GM21390 (cell line): ENCODE results near the gene ACTG1.

ENCODE experiments used
- ATAC-seq: cut with Tn5 transposase; IDR thresholded peaks from one replicate; pipeline ENCODE4 v1.9.1; 2021; ENCODE audit not compliant: unreplicated experiment

Gene ACTG1

DNA sequence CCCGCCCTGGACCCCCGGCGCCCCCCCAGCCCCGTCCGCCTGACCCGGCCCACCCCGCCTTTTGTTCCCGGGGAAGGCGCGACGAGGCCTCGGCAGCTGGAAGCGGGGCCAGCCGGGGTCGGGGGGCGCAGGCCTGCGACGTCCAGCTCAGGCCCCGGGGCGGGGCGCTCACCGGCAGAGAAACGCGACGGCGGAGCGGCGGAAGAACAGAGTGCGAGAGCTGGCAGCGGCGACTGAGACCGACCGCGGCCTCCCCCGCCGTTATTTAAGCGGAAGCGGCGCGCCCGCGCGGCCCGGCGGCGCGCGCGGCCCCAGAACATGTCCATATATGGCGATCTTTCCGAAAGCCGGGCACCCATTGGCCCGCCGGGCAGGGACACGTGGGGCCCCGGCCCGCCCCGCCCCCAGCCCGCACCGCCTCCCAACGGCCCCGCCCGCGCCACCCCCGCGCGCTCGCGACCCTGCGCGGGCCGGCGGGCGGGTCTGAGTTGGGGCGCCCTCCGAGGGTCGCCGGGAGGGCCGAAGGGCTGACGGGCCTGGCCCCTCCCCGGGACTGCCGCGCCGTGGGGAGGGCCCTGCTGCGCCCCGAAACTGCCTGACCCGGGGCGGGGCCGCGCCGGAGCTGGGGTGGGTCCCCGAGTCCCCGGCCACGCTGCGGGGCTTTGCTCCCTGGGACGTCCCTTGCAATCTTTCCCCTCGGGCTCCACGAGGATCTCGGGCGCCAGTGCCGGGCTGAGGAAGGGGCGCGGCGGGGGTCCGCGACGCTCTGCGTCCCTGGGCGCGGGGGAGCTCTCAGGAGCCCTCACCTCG, at the start of gene ACTG1:
Gene ACTG1, minus strand, starts transcription at position 238 of the 810 bp plus-strand sequence. CDS start 445 bp downstream, outside the sequence.
- ATAC-seq: peak; percentile 36

DNA sequence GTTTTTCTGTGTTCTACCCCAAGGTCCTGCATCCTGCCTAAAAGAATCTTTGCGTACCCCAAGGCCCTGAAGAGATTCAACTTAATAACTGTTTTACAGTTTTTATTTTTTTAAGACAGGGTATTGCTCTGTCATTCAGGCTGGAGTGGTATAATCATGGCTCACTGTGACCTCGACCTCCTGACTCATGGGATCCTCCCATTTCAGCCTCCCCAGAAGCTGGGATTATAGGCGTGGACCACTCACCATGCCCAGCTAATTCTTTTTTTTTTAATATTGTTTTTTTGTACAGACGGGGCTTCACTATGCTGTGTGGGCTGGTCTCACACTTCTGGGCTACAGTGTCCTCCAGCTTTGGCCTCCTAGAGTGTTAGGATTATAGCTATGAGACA, 48.9 kb upstream of the ACTG1 start:
- ATAC-seq: no peak

DNA sequence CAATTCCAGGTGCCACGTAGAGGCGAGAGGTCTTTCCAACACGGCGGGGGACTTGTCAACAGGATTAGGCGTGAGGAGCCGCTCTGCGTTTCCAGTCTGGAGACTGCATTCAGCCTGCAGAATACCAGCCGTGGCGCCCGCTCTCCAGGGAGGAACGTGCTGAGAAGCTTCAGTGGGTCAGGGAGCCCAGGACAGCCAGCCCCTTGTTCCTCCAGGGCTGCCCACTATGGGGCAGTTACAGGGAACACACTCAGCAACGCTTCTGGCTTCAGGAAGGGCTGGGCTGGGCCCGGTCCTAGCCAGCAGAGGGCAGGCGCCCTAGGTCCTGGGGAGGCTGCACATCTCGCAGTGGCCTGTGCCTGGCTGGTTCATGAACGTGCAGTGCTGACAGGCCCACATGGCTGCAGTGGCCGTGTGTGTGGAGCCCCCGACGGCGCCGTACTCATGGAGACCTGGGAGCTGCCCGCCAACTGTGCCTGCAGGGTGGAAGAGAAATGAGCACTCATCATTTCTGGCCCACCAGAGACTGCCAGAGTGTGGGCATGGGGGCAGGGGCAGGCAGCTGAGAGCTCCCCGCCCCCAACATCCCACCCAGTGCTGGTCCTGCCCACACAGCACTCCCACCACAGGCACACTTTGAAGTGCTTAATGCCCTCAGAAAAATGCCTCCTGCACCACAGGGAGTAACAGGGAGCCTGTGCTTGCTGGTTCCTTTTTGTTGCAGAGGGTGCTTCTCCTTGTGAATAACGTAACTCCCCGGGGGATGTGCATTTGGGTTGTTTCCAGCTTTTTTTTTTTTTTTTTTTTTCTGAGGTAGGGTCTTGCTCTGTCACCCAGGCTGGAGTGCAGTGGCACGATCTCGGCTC, 46.6 kb upstream of the ACTG1 start:
- no peak for ATAC-seq

DNA sequence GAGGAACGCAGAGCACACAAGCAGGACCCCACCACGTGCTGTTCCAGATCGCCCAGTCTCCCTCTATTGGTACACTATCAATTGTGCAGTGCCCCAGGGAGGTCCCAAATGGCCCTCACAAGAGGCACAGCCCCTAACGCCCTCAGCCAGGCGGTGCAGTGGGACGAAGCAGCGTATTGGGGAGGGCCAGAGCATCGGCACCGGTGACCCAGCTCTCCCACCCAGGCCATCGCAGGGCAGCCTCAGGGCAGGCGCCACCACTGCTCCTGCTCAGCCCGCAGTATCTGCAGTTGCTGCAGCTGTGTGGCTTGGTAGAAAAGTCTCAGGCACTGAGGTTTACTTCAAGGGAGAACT, 45.5 kb upstream of the ACTG1 start:
- no peak for ATAC-seq

DNA sequence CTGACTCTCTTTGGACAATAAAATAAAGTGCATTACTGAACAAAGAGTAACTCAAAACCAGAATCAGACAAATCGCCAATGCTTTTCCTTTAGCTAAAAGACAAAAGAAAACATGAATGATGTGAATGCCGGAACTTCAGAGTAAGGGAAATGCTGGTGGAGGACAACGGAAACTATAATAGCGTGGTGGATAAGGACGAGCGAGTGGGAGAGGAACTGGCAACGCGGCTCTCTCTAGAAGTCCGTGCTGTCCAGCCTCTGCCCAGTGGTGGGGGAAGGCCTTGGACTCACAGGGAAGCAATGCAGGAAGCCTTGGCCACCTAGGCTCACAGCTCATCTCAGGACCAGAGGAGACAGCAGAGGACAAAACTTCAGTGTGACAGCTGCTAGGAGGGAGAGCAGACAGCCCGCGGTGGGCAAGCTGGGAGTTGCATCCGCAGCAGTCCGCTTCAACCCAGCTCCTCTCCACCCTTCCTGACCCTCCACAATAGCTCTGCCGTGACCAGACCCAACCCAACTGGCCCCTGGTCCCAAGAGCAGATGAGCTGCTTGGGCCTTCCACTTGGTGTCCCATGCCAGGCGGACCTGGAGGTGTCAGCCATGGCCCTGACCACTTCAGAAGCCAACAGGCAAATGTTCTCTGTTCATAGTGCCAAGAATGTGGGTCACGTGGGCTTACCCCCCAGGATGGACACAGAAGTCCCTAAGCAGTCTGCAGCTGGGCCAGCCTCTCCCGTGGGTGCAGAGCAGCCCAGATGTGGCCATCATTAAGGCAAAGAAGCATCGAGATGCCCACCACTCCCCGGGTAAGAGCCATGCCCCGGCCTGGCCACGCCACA, 44.9 kb upstream of the ACTG1 start:
- no peak for ATAC-seq

DNA sequence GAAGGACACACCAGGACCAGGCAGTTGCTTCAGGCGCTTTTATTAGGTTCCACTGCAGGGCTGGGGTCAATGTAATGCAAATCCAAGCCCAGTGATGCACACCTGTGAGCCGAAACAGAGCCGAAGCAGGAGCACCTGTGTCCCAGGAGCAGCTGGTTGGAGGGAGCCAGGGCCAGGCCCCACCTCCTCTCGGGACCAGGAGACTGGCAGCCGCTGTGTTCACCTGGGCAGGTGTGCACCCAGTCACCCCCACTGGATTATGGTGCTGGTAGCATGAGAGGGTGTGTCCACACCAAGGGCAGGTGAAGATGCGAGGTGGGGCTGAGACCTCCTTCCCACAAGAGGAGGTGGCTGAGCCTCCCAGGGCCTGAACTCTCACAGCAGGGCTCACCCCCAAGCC, 44.3 kb upstream of the ACTG1 start:
- ATAC-seq: no peak

DNA sequence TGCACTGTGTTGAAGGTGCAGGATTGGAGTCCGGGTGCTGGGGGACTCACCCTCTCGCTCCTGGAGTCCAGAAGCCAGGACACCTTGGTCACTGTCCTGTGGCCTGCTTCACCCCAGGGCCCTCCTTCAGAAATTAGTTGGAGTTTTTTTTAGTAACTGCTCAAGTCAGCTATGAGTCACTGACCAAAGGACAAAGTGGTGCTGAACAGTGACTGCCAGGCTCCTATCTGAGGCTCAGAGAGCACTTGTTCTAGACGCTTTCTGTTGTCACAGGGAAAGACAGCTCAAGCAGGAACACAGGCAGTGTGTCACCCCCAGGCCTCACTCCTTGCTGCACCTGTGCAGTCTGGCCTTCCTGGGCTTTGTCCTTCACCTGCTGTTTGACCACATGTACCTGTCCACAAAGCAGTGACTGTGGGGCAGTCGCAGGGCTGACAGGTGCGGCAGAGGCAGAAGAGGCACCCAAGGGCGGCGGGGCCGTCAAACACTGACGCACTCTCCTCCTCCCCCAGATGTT, 43.6 kb upstream of the ACTG1 start:
- no peak for ATAC-seq

DNA sequence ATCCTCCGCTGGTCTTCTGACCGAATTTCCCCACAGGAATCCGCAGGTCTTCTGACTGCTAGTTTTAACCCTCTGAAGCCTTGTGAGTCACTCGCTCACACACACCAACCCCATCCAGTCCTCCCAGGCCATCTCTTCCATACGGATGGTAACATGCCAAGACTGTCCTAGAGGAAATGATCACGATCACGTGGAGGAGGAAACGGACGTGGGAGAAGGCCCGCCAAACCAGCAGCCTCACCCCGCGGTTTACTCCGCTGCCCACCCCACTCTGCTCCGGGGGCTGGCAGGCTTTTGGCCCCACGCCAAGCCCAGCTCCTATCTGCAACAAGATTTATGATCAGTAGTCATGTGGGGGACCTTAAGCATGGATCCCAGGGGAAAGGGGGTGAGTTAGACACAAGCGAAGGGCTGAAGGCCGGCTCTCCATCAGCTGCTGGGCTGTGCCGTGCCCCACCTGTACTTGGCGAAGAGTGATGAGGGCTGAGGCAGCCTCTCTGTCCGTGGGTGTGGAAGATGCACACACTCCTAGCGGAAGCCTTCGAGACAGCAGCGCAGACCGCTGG, 41.1 kb upstream of the ACTG1 start:
- no peak for ATAC-seq

DNA sequence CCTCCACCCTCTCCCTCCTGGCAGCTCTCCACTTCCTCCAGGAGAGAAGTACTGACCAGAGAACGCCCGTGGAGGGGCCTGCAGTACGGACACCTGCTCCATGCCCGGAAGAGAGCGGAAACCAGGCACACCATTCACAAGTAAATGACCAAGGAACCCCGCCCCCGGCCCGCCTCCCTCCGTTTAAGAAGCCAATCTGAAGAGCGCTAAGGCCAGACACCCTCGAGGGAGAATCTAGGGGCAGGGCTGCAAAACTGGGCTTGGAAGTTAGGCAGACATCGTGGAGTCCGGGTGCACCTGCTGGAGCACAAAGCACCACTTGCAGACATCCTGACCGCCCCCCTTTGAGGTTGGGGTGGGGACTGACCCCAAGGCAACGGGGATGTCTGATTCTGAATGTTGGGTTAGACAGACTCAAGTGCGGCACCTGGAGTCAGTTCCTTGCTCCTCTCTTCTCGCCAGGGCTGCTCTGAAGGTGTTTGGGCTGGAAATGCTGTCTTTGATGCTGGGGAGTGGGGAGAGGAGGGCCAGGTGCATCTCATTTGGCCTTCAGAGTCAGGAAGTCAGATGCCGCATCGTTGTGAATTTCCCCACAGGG, 40.5 kb upstream of the ACTG1 start:
- peak; percentile 30 for ATAC-seq

DNA sequence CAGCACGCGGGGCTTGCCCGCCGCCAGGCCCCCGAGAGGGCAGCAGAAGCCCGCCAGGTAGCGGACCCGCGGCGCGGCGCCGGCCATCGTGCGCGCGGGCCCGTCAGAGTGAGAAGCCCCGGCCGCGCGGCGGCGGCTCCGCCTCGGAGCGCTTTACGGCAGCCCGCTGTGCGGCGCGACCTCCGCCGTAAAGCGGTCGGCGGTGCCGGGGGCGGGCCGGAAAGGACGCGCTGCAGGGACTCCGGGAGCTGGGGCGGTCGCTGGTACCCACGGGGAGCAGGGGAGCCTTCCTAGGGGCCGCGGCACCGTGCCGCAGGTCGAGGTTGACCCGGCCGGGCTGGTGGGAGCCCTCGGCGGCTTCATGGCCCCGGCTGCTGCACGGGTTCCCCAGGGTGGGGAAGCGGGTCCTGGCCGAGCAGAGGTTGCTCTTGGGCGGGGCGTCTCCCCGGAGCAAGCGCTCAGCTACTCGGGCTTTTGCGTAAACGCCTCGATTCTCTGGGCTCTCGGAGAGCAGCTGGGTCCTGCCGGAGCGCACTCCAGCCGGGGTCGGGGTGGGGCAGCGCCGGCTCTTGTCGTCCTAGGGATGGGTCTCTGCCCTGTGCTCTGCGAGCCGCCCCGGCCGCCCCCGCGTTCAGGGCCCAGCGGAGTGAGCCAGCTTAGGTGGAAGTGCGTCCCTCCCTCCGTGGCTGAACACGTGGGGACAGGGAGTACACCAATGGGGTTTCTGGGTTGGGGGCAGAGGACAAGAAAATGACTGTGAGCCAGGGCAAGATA, 39.8 kb upstream of the ACTG1 start, which contains the start of gene FAAP100:
Gene FAAP100, minus strand, starts transcription at position 110 of the 774 bp plus-strand sequence. Its CDS starts 23 bp downstream, at position 87.
- ATAC-seq: peak; percentile 42

DNA sequence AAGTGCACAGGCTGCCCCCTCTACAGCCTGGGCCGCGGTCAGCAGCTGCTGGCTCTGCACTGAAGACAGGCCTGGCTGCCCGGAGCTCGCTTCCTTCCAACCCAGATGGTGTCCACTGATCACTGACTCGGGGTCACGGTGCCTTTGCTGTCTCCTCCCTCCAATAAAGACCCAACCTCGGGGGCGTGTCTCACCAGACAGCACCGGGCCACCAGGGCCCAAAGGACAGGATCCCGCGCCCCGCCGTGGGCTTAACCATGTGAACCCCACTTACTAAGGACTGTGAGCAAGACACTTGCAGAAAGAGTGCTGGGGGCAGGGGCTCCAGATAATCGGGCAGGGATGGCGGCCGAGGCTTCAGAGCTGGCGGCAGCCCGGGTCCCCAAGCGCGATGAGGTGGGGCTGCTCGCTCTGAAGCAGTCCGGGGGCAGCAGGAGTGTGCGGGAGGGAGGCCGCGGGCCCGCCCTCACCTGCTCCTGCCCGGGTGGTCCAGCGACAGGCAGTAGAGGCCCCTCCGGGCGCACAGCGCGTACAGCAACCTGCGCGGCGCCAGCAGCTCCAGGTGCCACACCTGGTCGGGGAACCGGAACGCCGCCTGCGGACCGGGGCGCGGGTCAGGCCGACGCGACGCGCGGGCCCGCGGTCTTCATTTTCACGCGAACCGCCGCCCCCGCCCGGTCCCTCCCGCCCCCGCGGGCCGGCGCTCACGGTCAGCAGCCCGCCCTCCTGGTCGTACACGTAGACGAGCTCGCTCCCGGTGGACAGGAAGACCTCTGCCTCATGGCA, 39.1 kb upstream of the ACTG1 start:
- peak; percentile 5 for ATAC-seq

DNA sequence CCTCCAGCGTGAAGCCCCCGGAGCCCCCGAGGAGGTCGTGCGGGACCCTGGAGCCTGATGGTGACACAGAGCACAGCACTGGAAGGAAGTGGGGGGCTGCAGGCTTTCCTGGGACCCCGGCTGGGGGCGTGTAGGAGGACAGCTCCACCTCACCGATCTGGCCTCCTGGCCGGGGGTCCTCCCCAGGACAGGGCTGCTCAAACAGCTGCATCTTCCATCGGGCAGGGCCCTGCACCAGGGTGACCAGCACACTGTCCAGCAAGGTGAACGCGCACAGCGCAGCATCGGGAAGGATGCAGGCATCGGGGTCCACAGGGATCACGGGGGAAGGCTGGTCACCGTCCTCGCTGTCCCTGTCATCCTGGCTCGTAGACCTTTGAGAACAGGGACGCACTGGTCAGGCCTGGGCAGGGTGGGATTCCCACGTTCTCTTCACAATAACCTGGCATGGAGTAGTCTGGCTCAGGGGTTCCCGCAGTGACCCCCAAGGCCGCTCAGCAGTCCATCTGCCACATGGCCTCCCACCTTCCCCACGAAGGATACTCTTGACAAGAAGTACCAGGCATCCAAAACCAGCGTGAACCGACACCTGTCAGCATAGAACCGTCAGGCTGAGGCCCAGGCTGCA, 38.3 kb upstream of the ACTG1 start:
- no peak for ATAC-seq

DNA sequence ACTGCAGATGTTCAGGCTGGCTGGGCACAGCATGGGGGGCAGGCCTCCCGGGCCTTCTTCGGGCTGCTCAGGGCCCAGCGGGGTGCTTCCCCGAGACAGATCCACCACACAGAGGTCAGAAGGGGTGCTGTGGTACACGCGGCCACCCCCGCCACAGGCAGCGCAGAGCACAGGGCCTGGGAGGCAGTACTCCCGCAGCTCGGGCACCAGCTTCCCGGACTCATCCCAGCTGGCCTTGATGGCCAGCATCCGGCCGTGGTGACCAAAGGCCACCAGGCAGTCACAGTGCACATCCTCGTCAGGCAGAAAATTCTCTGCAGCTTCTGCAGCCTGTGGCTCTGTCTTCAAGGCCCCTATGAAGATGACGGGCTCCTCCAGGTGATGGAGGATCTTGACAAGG, 37.7 kb upstream of the ACTG1 start:
- ATAC-seq: no peak

DNA sequence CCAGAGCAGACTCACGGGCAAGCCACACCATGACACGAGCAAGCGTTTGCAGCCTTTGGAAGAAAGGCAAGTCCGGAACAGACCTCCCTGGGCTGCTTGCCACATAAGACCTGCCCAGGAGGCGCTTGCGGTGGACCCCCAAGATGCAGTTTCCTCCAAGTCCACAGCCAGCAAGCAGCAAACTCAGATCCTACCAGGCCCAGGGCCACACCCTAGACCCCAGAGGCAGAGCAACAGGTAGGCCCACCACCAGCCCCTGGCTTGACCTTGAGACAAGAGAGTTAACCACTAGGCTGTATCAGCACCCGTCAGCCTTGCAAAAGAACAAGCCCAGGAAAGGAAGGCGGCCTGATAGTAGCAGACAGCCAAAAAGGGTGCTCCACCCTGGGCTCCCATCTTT, 37.2 kb upstream of the ACTG1 start:
- ATAC-seq: no peak

DNA sequence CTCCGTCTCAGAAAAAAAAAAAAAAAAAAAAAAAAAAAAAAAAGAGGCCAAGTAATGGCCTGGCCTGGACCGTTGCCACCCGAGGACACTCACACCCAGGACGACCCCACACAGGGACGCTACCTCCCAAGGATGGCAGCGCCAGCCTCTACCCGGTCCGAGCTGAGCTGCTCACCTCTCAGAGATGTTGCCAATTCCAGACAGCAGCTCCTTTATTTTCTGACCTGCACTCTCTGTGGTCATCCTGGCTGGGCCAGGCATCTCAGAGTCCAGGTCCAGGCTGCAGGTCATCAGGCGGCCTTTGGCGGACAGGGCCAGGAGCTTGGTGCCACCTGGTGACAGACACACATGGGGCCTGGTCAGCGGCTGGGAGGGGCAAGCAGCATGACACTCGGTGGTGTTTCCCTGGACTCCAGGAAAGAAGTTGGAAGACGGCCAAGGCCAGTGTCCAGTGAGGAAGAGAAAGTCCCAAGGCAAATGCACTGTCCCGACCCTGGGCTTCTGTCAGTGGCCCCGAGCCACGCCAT, 36.5 kb upstream of the ACTG1 start:
- no peak for ATAC-seq

DNA sequence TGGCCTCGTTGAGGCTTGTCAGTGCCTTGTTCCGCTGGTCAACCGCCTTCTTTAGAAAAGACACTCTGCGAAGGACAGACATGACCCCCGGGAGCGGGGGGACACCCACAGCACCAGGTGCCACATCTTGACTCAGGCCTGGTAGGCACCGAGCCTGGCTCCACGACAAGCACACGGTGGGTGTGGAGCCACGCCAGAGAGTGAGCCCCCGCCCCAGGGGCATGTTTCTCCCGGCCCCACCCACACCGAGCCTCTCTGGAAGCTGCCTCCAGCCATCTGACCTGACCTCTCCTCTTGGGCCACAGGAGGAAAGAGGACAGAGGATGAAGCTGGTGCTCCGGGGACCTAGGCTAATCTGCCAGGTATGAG, 35.0 kb upstream of the ACTG1 start:
- ATAC-seq: no peak

DNA sequence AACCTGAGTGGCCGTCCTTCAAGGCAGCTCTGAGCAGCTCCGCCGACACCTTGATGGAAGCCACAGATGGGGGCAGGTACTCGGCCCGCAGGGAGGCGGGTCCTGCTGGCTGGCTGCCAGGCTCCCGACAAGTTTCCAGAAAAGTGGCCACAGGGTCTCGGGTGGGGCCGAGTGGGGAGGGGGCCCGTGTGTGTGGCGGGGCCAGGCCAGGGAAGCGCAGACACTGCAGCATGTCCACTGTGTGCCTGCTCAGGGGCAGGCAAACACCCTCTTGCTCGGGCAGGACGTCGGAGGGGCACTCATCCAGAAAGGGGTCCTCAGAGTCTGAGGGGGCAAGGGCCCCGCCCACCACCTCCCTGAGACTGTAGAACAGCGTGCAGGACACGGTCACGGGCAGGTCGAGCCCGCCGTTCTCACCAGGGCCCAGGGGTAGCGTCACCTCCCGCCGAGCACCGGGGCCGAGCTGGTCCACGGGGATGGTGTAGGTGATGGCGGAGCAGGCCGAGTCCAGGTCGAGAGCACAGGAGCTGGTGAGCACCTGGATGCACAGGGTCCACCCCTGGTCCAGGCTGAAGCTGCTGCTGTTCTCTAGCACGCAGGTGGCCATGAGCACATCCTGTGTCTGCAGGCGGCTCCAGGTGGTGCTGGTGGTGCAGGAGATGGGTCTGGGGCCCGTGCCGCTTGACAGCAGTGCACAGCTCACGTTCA, 34.5 kb upstream of the ACTG1 start:
- no peak for ATAC-seq
